Activated T-cell treated with anti-CD3 and anti-CD28 coated beads for 48 hours (primary cell): Measurements from ENCODE around the gene PTPRB.

ENCODE experiments used
- DNase-seq: peaks from one replicate; pipeline ENCODE4 v3.0.0-alpha.2; 2020; ENCODE audit warnings: low read depth

The PTPRB gene

DNA sequence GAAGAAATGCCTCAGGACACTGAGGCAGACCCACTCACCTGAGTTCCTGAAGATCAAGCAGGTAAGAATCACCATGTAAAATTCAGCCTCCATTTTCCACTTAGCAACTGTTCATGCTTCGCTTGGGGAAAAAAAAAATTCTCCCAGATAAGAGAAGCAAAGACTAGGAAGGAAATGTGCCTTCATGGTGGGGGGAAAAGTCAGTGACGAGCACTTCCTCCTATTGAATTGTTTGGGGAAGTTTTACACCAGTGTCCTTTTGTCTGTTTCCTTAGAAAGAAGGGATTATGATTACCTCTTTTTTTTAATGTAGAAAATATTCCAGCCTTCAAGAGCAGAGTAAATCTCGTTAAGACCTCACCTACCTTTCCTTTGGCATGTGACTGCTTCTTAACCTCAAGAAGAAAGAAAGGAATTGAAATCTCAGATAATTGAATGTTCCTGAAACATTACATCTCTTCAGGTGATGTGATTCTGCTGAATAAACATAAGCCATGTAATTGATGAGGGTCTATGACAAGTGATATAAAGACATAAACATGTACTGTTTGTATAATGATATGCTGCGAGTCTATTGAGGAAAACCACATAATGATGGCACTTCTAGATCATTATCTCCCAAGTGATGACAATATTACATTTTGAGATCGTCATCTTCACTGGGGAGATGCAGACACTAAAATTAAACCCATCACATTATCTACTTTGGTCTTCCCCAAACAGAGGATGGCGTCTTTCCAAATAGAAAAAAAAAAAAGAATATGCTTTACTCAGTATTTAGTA, at the start of gene PTPRB:
TSS of gene PTPRB (minus strand) at position 127 of the 783 bp plus-strand sequence. CDS start at position 93, 34 bp downstream.
- DNase-seq = no peak

GRCh38 chr12:70686907-70687306, 49.7 kb upstream of the PTPRB start:
- no peak for DNase-seq

- no peak for DNase-seq
Measured at GRCh38 chr12:70686299-70686698, 49.1 kb upstream of the PTPRB start.

GRCh38 chr12:70683976-70684375, 46.7 kb upstream of the PTPRB start:
- DNase-seq = no peak

- no peak for DNase-seq
Measured at GRCh38 chr12:70671698-70672097, 34.5 kb upstream of the PTPRB start.

GRCh38 chr12:70670948-70671347, 33.7 kb upstream of the PTPRB start:
- no peak for DNase-seq

DNA sequence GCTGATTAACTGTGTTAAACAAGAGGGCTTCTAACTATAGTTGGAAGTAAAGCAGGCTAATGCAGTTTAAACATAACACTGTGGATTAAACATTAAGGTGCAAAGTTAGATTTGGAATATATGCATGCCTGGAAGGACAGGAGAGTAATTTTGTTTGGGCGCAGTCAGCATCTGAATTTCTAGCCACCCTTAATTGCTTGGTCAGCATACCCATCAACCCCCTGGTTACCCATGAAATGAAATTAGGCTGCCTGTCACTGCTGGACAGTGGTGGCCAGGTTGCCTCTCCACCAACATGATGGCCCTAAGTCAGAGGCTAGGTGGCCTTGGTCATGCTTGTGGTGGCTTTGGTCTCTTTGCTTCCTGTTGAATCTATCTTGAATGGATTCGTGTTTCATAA, 30.0 kb upstream of the PTPRB start:
- DNase-seq = no peak

- no peak for DNase-seq
Measured at GRCh38 chr12:70666364-70666763, 29.1 kb upstream of the PTPRB start.

- DNase-seq = no peak
Measured at GRCh38 chr12:70664465-70664881, 27.2 kb upstream of the PTPRB start.

DNA sequence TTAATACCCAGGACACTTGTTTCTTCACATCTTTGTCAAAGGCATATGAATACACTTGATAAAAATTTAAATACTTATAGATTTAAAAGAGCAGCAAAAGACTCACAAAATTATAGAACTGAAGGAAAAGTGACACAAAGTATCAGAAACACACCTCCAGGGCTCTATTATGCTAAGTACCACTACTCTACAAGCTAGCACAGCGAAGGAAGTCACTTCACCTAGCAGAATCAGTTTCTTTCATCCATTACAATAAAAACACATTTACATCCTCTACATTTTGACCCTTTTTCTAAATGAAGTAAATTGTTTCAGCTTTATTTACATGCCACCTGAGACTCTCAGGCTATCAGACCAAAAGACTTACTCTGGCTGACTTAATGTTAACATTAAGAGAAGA, 26.6 kb upstream of the PTPRB start:
- no peak for DNase-seq

GRCh38 chr12:70661466-70662161, 24.4 kb upstream of the PTPRB start:
- no peak for DNase-seq

GRCh38 chr12:70660620-70661219, 23.5 kb upstream of the PTPRB start:
- no peak for DNase-seq

DNA sequence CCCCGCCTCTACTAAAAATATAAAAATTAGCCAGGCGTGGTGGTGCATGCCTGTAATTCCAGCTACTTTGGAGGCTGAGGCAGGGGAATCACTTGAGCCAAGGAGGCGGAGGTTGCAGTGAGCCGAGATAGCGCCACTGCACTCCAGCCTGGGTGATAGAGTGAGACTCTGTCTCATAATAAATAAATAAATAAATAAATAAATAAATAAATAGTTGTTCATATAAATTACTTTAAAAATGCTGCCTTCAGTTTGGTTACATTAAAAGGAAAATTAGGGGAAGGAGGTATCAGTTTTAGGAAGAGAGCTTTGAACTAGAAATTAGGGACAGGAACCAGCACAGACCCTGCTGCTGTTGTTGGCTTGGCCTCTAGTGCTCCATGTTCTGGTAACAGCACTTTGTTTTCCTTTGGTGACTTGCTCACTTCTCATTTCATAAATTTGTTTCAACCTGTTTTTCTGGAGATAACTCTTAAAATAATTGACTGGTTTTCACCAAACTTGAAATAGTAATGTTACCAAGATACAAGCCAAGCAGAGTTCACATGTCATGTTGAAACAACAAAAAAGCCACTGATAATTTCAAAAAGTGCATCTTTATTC, 22.9 kb upstream of the PTPRB start:
- no peak for DNase-seq

DNA sequence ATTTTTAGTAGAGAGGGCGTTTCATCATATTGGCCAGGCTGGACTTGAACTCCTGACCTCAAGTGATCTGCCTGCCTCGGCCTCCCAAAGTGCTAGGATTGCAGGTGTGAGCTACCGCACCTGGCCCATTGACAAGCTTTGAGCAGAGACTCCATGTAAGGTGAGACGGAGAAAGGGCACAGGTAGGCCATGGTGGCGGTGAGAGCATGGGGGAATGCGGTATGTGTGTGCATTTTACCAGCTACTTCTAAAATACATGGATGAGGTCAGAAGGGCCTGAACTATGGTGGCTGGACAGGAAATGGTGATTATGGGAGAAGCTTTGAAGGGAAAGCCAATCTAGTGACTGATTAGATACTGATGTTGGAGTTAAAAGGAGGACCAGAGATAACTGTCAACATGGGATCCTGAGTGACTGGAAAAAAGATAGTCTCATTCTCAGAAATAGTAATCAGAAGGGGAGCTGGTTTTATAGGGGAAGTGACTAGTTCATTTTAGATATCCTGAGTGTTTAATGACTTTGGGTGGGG, 21.9 kb upstream of the PTPRB start:
- DNase-seq = no peak

DNA sequence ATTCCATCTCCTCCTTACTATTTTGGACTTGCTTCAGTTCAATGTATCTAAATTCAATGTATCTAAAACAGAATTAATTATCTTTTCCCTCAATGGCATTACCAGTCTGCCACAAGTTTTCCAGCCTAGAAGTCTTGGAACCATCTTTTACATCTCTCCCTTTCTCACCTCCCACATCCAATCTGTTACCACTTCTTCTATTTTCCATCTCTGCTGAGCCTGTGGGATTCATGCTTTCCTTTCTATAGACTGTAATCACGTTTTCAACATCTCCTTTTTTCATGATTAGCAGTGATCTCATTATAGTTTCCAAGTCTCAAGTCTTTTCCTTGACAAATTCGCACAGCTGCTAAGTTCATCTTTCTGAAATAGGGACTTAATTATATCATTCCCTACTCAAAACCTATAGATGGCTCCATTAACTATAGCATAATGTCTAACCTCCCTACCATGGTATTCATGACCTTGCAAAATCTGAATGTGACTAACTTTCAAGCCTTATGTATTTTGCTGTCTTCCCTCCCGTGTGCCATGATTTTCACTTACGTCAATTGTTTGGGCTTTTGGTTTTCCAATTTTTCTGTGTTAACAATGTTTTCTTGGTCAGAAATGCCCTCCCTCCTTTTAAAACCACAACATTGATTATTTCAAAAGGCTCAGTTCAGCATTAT, 20.5 kb upstream of the PTPRB start:
- no peak for DNase-seq

- no peak for DNase-seq
Measured at GRCh38 chr12:70652451-70652850, 15.2 kb upstream of the PTPRB start.

GRCh38 chr12:70648831-70649230, 11.6 kb upstream of the PTPRB start:
- DNase-seq = no peak

- no peak for DNase-seq
Measured at GRCh38 chr12:70648191-70648590, 11.0 kb upstream of the PTPRB start.

GRCh38 chr12:70646850-70647249, 9.6 kb upstream of the PTPRB start:
- no peak for DNase-seq

DNA sequence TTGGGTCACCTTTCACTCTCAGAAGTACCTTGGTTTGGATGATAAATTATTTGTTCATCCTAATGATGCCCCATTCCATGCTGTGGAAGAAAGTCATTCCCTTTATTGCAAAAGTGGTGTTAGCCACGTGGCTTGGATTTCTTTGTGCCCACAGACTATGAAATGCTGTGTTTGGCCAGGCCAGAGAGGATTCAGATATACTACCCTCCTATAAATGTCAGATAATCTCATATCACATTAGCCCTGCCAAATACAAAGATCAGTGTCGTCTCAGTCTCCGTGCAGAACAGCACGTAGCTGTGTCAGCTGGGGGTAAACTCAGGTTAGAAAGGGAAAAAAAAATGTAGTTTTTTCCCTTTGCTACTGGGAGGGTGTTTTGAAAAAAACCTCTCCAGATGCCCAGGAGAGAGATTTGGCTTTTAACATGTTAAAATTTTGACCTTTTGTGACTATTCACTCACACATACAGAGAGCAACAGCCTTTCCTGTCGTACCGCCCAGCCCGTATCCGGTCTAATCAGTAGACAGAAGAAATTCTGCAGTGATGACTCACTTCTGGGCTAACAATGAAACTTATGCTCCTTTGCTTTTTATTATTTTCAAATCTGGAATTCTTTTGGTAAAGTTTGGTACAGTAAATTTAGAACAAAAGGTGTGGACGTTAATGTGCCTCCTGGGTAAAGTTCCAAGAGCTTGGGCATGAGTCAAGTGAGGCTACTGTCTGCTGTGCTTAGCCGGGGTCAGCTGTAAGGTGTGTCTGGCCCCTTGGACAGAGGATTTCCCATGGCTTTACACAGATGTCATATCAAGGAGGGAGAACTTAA, 8.5 kb upstream of the PTPRB start:
- DNase-seq = no peak

DNA sequence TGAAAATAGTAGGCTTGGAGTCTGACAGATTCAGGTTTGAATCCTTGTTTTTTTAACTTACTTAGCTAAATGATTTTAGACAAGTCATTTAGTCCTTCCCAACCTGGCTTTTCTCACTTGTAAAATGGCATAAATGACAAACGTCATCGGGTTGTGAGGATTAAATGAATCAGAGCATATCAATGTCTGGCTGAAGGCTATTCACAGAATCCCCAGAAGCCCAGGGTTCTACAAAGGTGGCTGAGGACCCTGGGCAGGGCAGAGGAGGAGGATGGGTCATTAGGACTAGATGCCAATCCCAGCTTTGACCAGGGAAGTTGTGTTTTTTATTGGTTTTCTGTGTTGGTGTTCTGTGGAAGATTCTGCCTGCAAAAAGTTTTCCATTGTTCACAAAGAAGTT, 7.6 kb upstream of the PTPRB start:
- DNase-seq = no peak
